Stimulated activated naive CD8-positive, alpha-beta T cell treated with anti-CD3 and anti-CD28 coated beads, Interleukin-15, amount 100 ng/mL, for 72 hours (primary cell): ENCODE measurements around the gene KRTAP10-10.
"Not testable (repeated sequence)": the region's sequence is repeated elsewhere in the genome, so short reads cannot be mapped to it uniquely, and the experiment has no call there.

Experiments used
- ATAC-seq: fragments of 150-1000 bp; cut with Tn5 transposase; 2 replicates; pipeline ENCODE4 v1.10.0; 2021; ENCODE audit warnings: mild to moderate bottlenecking, moderate library complexity
- DNase-seq, 2 donors: peaks; one replicate each; pipeline ENCODE4 v3.0.0; 2021 to 2022
- H3K27ac Mint-ChIP-seq, 2 donors: one replicate each; pipeline ENCODE4 v1.8.0; 2022; ENCODE audit warnings: mild to moderate bottlenecking in 2 of 2, mixed read lengths in 2 of 2, moderate library complexity in 2 of 2
- H3K27me3 Mint-ChIP-seq: one replicate; pipeline ENCODE4 v1.8.0; 2022; ENCODE audit warnings: mixed read lengths
- H3K4me1 Mint-ChIP-seq: one replicate; pipeline ENCODE4 v1.8.0; 2022; ENCODE audit warnings: mild to moderate bottlenecking, mixed read lengths
- H3K4me3 Mint-ChIP-seq, 2 donors: one replicate each; pipeline ENCODE4 v1.8.0; 2022; ENCODE audit warnings: mild to moderate bottlenecking in 2 of 2, mixed read lengths in 2 of 2, moderate library complexity in 1 of 2
- H3K9me3 Mint-ChIP-seq, 2 donors: one replicate each; pipeline ENCODE4 v1.8.0; 2022; ENCODE audit warnings: mixed read lengths in 2 of 2

The KRTAP10-10 gene

DNA sequence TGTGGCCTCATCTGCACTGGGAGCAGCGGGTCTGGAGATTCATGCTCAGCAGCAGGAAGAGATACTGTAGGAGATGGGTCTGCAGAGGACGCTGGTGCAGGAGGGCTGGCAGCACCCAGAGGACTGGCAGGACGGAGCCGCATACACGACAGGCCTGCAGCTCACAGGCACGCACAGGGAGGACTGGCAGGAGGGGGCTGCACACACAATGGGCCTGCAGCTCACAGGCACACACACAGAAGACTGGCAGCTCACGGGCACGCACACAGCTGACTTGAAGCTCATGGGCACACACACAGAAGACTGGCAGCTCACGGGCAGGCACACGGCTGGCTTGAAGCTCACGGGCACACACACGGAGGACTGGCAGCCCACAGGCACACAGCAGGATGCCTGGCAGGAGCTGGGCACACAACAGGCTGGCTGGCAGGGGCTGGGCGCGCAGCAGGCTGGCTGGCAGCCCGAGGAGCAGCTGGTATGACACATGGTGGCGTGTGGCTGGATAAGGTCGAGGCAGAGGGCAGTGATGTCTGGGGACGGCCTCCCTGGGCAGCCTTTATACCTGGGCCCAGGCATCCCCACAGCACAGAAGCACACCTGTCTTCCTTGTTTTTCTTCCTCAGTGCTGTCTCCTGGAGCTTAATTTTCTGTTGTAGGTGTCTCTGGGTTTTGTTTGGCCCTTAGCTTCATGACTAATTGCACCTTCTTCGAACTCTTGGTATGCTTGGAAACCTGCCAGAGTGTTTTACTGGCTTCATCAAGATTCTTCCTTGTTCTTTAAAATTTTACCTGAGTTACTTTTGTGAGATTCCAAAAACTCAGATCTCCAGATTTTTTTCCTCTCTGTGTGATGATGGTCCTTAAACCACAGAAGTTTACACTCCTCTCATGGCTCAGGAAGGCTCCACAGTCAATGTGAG is 29.5 kb downstream of the KRTAP10-10 start, which contains the start of gene KRTAP12-2:
Gene KRTAP12-2 (minus strand): TSS at position 527 of the 920 bp plus-strand sequence. CDS start 41 bp downstream, at position 486.
- H3K27me3 Mint-ChIP-seq = no peaks in the 10 kb centered on the region
- peak within 1 kb of the TSS in 1 of 2 donors; percentile 3 for H3K27ac Mint-ChIP-seq
- ATAC-seq (no peak), DNase-seq (no peak)
- no peak within 1 kb of the TSS for H3K4me3 Mint-ChIP-seq
- H3K4me1 Mint-ChIP-seq = peaks cover 8% of the 10 kb centered on the region
- H3K9me3 Mint-ChIP-seq = peaks cover 15 to 39% of the 10 kb centered on the region in 2 donors

DNA sequence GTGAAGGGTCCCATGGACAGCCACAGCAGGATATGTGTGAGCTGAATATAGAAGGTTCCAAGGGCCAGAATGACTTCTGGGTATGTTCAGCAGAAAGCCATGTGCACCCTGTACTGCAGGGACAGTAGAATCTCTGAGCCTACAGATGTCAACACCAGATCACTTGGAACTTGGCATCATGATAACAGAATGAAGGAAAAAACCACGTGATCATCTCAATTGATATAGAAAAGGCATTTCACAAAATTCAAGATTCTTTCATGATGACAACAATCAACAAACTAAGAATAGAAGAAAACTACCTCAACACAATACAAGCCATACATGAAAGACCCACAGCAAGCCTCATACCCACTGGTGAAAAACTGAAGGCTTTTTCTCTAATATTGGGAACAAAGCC is 30.5 kb downstream of the KRTAP10-10 start:
- Mint-ChIP-seq H3K27ac (no peak overlapping the region), H3K27me3 (no peaks in the 10 kb centered on the region), H3K4me1 (peaks cover 8% of the 10 kb centered on the region), H3K9me3 (peaks cover 15 to 37% of the 10 kb centered on the region in 2 donors), H3K4me3 (no peak overlapping the region)
- DNase-seq (no peak), ATAC-seq (no peak)

DNA sequence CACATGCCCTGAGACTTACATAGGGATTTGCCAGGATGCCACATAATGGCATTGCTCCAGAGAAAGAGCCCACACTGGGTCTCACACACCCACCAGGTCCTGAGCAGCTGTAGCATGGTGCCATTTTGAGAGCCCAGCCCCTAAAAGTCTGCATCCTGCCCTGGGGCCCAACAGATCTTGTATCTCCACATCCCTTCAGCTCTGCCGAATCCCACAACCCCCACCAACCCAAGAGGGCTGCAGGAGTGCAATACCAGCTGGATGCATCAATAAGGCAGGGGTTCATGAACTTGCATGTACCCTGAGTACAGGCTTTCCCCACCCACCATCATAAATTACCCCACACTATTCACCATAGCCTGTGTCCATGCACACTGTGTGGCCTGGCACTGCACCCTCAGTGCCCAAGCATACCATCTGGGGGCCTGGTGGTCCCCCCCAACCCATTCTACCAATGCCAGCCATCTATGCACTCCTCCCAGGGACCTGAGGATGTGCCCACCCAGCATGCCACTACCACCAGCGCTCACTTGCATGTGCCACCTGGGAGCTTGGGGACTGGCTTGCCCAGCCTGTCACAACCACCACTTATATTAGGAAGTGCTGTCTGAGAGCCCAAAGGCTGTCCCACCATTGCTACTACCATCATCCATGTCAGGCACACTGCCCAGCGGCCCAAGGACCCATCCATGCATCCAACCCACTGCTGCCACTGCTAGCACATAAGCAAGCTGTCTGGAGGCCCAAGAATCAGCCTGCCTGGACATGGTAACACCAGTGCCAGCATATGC is 33.7 kb downstream of the KRTAP10-10 start:
- H3K4me3 Mint-ChIP-seq = no peak overlapping the region
- ATAC-seq (no peak), DNase-seq (no peak)
- peaks cover 8% of the 10 kb centered on the region for H3K4me1 Mint-ChIP-seq
- peaks cover 26 to 55% of the 10 kb centered on the region in 2 donors for H3K9me3 Mint-ChIP-seq
- H3K27me3 Mint-ChIP-seq = no peaks in the 10 kb centered on the region
- H3K27ac Mint-ChIP-seq = no peak overlapping the region

DNA sequence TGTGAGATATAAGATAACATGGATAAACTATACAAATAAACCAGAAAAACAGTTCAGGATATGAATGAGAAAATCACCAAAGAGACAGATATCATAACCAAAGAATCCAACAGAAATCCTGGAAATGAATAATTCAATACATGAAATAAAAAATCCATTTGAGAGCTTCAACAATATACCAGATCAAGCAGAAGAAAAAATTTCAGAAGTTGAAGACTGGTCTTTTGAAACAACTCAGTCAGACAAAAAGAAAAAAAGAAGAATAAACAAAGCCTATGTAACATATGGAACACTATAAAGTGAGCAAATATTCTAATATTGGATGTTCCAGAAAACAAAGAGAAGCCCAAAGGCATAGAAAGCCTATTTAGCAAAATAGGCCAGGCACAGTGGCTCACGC is 34.8 kb downstream of the KRTAP10-10 start:
- Mint-ChIP-seq H3K4me3 (no peak overlapping the region), H3K9me3 (peaks cover 29 to 55% of the 10 kb centered on the region in 2 donors), H3K4me1 (peaks cover 8% of the 10 kb centered on the region), H3K27ac (peak overlapping the region in 1 of 2 donors; percentile 41), H3K27me3 (no peaks in the 10 kb centered on the region)
- ATAC-seq (no peak), DNase-seq (no peak)

DNA sequence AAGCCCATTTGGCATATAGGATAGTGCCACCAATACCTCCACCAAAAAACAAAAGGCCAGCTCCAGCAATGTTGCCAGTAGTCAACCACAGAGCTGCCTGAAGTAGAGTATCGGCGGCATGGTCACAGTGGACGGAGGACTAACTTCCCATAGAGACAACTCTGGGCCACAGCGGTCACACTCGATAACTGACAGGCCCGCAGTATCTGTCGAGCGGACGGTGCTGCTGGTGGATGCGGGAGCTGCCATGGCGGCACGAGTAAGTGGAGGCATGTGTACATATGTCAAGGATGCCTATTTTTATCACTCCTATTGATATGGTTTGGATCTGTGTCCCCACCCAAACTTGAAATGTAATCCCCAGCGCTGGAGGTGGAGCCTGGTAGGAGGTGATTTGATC is 40.7 kb downstream of the KRTAP10-10 start:
- peaks cover 16 to 18% of the 10 kb centered on the region in 2 donors for H3K9me3 Mint-ChIP-seq
- no peaks in the 10 kb centered on the region for H3K27me3 Mint-ChIP-seq
- H3K27ac Mint-ChIP-seq = no peak overlapping the region
- H3K4me1 Mint-ChIP-seq = no peaks in the 10 kb centered on the region
- no peak for ATAC-seq
- DNase-seq = no peak
- H3K4me3 Mint-ChIP-seq = no peak overlapping the region

DNA sequence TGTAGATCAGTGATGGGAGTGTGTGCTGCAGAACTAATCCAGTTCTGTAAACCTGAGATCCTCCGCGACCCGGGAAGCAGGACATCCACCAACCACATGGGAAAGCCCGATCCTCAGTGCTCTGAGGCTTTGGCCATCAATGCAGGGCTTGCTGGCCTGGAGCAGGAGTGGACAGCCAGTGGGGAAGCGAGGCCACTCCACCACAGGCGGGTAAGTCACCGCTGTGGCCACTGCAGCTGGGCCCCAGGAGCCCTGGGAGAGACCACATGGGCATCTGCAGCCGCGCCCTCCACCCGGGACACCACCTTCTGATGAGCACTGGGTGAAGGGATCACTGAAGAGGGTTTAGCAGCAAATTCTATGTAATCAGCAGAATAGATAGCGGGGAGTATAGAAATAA is 44.0 kb downstream of the KRTAP10-10 start:
- DNase-seq (no peak), ATAC-seq (no peak)
- peaks cover 0 to under 1% of the 10 kb centered on the region in 2 donors for H3K9me3 Mint-ChIP-seq
- H3K27ac Mint-ChIP-seq = peak overlapping the region in 1 of 2 donors; percentile 10
- peaks cover 8% of the 10 kb centered on the region for H3K4me1 Mint-ChIP-seq
- no peak overlapping the region for H3K4me3 Mint-ChIP-seq
- no peaks in the 10 kb centered on the region for H3K27me3 Mint-ChIP-seq

DNA sequence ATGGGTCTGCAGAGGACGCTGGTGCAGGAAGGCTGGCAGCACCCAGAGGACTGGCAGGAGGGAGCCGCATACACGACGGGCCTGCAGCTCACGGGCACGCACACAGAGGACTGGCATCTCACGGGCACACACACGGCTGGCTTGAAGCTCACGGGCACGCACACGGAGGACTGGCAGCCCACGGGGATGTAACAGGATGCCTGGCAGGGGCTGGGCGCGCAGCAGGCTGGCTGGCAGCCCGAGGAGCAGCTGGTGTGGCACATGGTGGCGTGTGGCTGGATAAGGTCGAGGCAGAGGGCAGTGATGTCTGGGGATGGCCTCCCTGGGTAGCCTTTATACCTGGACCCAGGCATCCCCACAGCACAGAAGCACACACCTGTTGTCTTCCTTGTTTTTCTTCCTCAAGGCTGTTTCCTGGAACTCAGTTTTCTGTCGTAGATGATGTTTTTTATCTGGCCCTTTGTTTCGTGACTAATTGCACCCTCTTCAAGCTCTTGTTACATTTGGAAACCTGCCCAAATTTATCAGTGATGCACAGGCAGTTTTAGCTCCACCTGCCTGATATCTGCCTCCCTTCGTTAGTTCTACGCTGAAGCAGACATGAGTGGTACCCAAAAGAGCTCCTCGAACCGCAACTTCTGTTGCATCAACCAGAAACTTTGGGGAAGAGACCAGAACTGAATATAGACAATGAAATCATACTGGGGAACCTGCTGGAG is 44.9 kb downstream of the KRTAP10-10 start, which contains the start of gene KRTAP12-1:
Gene KRTAP12-1 (minus strand): TSS at position 303 of the 719 bp plus-strand sequence. CDS start 40 bp downstream, at position 263.
- no peak for ATAC-seq
- peaks cover 17% of the 10 kb centered on the region for H3K4me1 Mint-ChIP-seq

DNA sequence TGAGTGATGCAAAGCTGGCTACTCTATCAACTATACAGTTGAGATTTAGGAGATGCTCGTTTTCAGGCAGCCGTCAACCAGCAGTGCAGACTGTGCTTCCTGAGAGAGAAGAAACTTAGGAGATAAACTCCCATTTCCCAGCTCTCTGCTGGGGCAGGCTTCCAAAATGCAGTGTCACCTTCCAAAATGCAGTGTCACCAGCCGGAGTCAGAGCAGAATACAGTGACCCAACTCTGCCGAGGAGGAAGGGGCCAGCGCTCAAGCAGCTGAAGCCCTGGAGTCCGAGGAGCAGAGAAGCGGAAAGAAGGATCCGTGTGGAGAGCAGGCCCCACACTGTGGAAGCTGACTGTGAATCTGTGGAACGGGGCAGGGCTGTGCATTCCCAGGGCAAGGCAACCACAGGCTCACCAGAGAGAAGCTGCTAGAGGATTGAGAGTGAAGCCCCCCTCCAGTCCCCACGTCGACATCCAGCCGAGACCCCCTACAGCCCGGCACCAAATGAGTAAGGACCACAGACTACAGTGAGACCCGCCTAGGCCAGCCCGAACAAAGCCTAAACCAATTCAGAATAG is 45.5 kb downstream of the KRTAP10-10 start:
- H3K9me3 Mint-ChIP-seq = no peaks in the 10 kb centered on the region
- no peak overlapping the region for H3K27ac Mint-ChIP-seq
- DNase-seq (no peak), ATAC-seq (no peak)
- no peaks in the 10 kb centered on the region for H3K27me3 Mint-ChIP-seq
- no peak overlapping the region for H3K4me3 Mint-ChIP-seq
- peaks cover 17% of the 10 kb centered on the region for H3K4me1 Mint-ChIP-seq

More for the DNA sequence above, 44.9 kb downstream of the KRTAP10-10 start, which contains the start of gene KRTAP12-1:
- peak within 1 kb of the TSS in 1 of 2 donors; percentile 10 for H3K27ac Mint-ChIP-seq
- no peaks in the 10 kb centered on the region for H3K9me3 Mint-ChIP-seq
- DNase-seq = no peak
- H3K4me3 Mint-ChIP-seq = no peak within 1 kb of the TSS
- H3K27me3 Mint-ChIP-seq = no peaks in the 10 kb centered on the region

DNA sequence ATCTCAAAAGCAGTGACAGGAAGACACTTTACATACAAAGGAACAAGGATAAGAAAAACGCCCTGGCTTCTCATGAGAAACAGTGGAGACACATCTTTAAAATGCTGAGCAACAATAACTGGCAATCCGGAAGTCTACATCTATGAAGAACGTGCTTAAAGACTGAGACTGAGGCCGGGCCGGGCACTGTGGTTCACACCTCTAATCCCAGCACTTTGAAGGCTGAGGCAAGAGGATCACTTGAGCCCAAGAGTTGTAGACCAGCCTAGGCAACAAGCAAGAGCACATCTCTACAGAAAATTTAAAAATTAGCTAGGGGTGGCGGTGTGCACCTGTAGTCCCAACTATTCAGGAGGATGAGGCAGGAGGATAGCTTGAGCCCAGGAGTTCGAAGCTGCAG is 46.9 kb downstream of the KRTAP10-10 start:
- no peaks in the 10 kb centered on the region for H3K27me3 Mint-ChIP-seq
- H3K4me1 Mint-ChIP-seq = peaks cover 17% of the 10 kb centered on the region
- H3K4me3 Mint-ChIP-seq = no peak overlapping the region
- no peaks in the 10 kb centered on the region for H3K9me3 Mint-ChIP-seq
- DNase-seq = no peak
- ATAC-seq = no peak
- H3K27ac Mint-ChIP-seq = no peak overlapping the region

DNA sequence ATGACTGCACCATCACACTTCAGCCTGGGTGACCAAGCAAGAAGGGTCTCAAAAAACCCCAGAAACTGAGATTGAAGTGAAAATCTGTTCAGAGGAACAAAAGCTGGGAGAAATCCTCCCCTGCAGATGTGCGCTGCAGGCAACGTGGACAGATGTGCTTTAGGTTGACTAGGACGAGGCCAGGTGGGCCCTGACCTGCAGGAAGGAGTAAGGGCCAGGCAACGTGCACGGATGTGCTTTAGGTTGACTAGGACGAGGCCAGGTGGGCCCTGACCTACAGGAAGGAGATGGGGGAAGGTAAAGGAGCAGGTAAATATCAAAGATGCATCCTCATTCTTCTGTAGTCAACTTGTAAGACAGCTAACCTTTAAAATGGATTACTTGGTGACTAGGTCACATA is 47.3 kb downstream of the KRTAP10-10 start:
- Mint-ChIP-seq H3K4me1 (peaks cover 17% of the 10 kb centered on the region), H3K9me3 (no peaks in the 10 kb centered on the region), H3K27me3 (no peaks in the 10 kb centered on the region), H3K4me3 (no peak overlapping the region), H3K27ac (no peak overlapping the region)
- DNase-seq (no peak), ATAC-seq (no peak)

DNA sequence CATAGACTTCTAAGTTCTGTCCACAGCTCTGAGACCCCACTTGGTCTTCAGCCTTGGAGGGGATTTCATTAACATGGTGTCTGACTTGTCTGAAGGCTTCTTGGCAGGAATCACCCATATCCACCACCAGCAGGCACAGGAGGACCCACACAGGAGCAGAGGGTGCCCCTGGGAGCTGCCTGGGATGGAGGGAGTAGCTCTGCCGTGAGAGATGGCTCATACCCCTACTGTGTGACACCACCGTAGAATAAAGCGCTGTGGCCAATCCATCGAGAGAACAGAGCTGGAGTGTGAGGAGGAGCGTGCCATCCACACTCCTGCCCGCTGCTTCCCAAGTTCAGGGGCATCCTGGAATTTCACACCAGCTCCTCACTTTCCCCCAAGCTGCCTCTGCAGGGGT is 47.9 kb downstream of the KRTAP10-10 start:
- H3K4me3 Mint-ChIP-seq, H3K27ac Mint-ChIP-seq, H3K27me3 Mint-ChIP-seq: not testable (repeated sequence)

DNA sequence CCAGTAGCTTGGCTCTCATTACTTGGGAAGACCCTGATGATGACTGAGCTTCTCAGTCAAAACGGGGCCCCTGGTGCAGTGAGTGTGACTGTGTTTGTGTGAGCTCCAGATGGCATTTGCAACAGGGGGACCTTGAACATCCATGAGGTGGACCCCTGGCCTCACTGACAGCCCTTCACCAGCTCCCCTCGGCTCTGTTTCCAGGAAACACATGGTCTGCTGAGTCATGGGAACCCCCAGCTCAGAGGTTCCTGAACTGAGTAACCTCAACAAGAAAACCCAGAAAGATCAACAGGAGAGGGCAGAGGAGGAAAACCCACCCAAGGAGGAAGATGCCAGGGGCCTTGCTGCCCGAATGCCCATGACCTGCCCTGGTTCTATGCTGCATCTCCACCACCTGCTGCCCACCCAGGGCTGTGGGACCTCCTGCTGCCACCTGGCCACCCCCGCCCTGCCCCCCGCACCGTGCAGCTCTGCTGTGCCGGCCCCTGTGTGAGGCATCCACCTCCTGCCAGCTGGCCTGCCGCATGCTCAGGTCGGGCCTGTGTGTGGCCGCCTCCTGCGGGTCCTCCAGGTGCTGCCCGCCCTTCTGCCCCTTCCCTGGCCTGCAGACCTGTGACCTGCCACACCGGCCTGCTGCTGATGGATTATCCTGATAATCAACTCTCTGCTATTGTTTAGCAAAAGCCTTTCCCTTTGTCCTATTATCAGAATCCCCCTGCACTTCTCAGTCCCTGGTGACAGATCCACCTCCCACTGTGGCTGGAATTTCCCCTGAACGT is 49.0 kb downstream of the KRTAP10-10 start:
- Mint-ChIP-seq H3K4me3 (peak overlapping the region in 1 of 2 donors; percentile 49), H3K9me3 (no peaks in the 10 kb centered on the region), H3K27me3 (no peaks in the 10 kb centered on the region), H3K27ac (peak overlapping the region in 1 of 2 donors; percentile 67), H3K4me1 (peaks cover 22% of the 10 kb centered on the region)
- no peak for DNase-seq
- ATAC-seq = peak; percentile 57

More for the DNA sequence above, 47.9 kb downstream of the KRTAP10-10 start:
- peaks cover 17% of the 10 kb centered on the region for H3K4me1 Mint-ChIP-seq
- DNase-seq, H3K9me3 Mint-ChIP-seq, ATAC-seq: not testable (repeated sequence)

DNA sequence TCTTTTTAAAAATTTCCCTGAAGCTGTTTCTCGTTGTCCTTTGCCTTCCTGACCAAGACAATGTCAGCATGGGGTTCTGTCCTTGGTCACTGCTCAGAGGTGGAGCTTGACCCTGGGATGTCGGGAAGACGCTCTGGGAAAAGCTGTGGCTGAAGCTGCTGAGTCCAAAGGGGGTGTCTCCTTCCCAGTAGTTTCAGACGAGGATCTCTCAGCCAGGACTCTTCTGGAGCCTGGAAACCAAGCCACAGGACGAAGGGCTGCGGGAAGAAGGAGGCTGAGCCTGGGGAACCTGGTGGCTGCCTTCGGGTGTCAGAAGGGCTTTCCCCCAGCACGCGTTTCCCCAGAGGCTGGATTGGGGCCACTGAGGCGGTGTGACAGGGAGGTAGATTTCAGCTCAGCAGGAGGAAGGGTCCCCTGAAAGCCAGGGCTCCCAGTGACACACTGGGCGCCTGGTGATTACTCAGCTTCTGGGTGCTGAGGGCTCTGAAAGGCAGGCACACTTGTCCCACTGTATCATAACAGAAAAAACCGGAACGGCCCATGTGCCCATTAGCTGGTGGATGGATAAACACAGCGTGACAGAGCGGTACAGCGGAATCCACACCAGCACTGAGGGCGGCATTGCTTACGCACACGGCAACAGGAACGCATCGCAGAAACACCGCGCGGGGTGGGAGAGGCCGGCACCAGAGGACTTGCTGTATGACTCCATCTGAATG is 49.8 kb downstream of the KRTAP10-10 start:
- peak overlapping the region; percentile 37 to 69 for H3K27ac Mint-ChIP-seq
- no peak for DNase-seq
- no peaks in the 10 kb centered on the region for H3K9me3 Mint-ChIP-seq
- H3K27me3 Mint-ChIP-seq = no peaks in the 10 kb centered on the region
- peaks cover 30% of the 10 kb centered on the region for H3K4me1 Mint-ChIP-seq
- no peak for ATAC-seq
- H3K4me3 Mint-ChIP-seq = no peak overlapping the region

DNA sequence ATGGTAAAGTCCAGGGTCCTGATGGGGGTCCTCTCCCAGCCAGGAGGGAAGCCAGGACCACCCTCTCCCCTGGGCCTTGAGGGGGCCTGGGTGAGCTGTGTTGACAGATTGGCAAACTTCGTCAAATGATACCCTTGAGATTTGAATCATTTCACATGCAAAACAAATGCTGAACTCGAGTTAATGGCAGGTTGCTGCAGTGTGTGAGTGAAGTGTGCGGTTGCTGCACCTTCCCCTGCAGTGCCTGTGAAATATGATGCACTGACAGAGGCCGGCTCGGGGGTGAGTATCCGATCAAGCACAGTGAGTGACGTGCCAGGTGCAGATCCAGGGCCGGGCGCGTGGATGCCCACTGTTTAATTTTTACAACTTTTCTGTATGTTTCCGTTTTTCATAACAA is 50.5 kb downstream of the KRTAP10-10 start:
- DNase-seq (no peak), ATAC-seq (no peak)
- Mint-ChIP-seq H3K27me3 (no peaks in the 10 kb centered on the region), H3K9me3 (peaks cover 3 to 5% of the 10 kb centered on the region in 2 donors), H3K4me3 (no peak overlapping the region), H3K4me1 (peaks cover 31% of the 10 kb centered on the region), H3K27ac (peak overlapping the region in 1 of 2 donors; percentile 37)
